Ishikawa (cell line): ENCODE results near the gene TENT4A.

Source experiments
- CEBPB ChIP-seq: IDR thresholded peaks from 2 replicates; pipeline ENCODE4 v1.6.1; 2012
- CREB1 ChIP-seq: IDR thresholded peaks from 2 replicates; pipeline ENCODE4 v1.6.1; 2012; ENCODE audit warnings: low read depth
- EGR1 ChIP-seq: IDR thresholded peaks from 2 replicates; pipeline ENCODE4 v1.6.1; 2012
- EP300 ChIP-seq: IDR thresholded peaks from 2 replicates; pipeline ENCODE4 v1.6.1; 2012; ENCODE audit warnings: borderline replicate concordance
- FOXM1 ChIP-seq: IDR thresholded peaks from 2 replicates; pipeline ENCODE4 v1.6.1; 2012; ENCODE audit warnings: low read depth, borderline replicate concordance
- NFIC ChIP-seq: IDR thresholded peaks from 2 replicates; pipeline ENCODE4 v1.6.1; 2012
- RAD21 ChIP-seq: IDR thresholded peaks from 2 replicates; pipeline ENCODE4 v1.6.1; 2012; ENCODE audit warnings: low read depth
- REST ChIP-seq: IDR thresholded peaks from 2 replicates; pipeline ENCODE4 v1.6.1; 2012; ENCODE audit warnings: low read depth, mild to moderate bottlenecking
- TAF1 ChIP-seq: IDR thresholded peaks from 2 replicates; pipeline ENCODE4 v1.6.1; 2012; ENCODE audit warnings: low read depth, mild to moderate bottlenecking
- TCF12 ChIP-seq: IDR thresholded peaks from 2 replicates; pipeline ENCODE4 v1.6.1; 2012; ENCODE audit warnings: low read depth
- TEAD4 ChIP-seq: IDR thresholded peaks from 2 replicates; pipeline ENCODE4 v1.6.1; 2012
- USF1 ChIP-seq: IDR thresholded peaks from 2 replicates; pipeline ENCODE4 v1.6.1; 2012
- YY1 ChIP-seq: IDR thresholded peaks from 2 replicates; pipeline ENCODE4 v1.6.1; 2012; ENCODE audit warnings: low read depth
- ZBTB7A ChIP-seq: IDR thresholded peaks from 2 replicates; pipeline ENCODE4 v1.6.1; 2012; ENCODE audit warnings: low read depth
- TF ChIP-seq, protein P1 (sequence below): IDR thresholded peaks from 2 replicates; pipeline ENCODE4 v1.6.1; 2012

Gene TENT4A

GRCh38 chr5:6727231-6727630 lies 14.0 kb downstream of the TENT4A start:
- no peak for TF ChIP-seq YY1
- TF ChIP-seq ZBTB7A: no peak

GRCh38 chr5:6728011-6728794 lies 15.0 kb downstream of the TENT4A start:
- TF ChIP-seq RAD21 (no peak), EP300 (no peak), CREB1 (no peak), TEAD4 (no peak), CEBPB (no peak)
- TF ChIP-seq, protein P1, sequence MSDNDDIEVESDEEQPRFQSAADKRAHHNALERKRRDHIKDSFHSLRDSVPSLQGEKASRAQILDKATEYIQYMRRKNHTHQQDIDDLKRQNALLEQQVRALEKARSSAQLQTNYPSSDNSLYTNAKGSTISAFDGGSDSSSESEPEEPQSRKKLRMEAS: no peak

DNA sequence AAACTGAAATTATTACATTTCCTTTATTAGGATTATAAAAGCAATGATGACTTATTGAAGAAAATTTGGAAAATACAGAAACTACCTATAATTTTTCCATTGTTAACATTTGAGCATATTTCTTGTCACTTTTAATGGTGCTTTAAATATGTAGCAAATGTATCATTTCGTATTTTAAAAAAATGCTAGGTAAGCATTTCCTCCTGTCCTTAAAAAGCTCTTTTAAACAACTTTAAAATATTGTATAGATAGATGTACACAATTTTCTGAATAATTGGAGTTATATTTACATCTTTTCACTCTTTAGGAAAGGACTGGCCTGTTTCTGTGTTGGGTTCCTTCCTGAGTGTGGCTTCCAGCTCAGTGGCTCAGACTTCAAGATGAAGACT lies 15.6 kb downstream of the TENT4A start:
- TF ChIP-seq TCF12 (no peak), USF1 (no peak), CEBPB (no peak), EP300 (no peak), TAF1 (no peak), ZBTB7A (no peak), TEAD4 (no peak), EGR1 (no peak), YY1 (no peak), NFIC (no peak), FOXM1 (no peak), REST (no peak), RAD21 (no peak), CREB1 (no peak)
- TF ChIP-seq, protein P1: no peak

- TF ChIP-seq CREB1: no peak
- no peak for TF ChIP-seq ZBTB7A
- no peak for TF ChIP-seq FOXM1
- TF ChIP-seq EP300: no peak
- TF ChIP-seq EGR1: no peak
- TF ChIP-seq CEBPB: no peak
- TF ChIP-seq YY1: no peak
- no peak for TF ChIP-seq TAF1
- no peak for TF ChIP-seq TCF12
- TF ChIP-seq USF1: no peak
- TF ChIP-seq REST: no peak
- TF ChIP-seq RAD21: no peak
- TF ChIP-seq TEAD4: no peak
- TF ChIP-seq, protein P1: no peak
- TF ChIP-seq NFIC: no peak
Observed at GRCh38 chr5:6729386-6730310, 16.4 kb downstream of the TENT4A start.

GRCh38 chr5:6730407-6730806 lies 17.2 kb downstream of the TENT4A start:
- TF ChIP-seq TCF12 (no peak), NFIC (no peak)
